ENCODE results near the gene CDC23.
"Not testable (repeated sequence)": the region's sequence is repeated elsewhere in the genome, so short reads cannot be mapped to it uniquely, and the experiment has no call there.

CDC23 gene, protein sequence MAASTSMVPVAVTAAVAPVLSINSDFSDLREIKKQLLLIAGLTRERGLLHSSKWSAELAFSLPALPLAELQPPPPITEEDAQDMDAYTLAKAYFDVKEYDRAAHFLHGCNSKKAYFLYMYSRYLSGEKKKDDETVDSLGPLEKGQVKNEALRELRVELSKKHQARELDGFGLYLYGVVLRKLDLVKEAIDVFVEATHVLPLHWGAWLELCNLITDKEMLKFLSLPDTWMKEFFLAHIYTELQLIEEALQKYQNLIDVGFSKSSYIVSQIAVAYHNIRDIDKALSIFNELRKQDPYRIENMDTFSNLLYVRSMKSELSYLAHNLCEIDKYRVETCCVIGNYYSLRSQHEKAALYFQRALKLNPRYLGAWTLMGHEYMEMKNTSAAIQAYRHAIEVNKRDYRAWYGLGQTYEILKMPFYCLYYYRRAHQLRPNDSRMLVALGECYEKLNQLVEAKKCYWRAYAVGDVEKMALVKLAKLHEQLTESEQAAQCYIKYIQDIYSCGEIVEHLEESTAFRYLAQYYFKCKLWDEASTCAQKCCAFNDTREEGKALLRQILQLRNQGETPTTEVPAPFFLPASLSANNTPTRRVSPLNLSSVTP

DNA sequence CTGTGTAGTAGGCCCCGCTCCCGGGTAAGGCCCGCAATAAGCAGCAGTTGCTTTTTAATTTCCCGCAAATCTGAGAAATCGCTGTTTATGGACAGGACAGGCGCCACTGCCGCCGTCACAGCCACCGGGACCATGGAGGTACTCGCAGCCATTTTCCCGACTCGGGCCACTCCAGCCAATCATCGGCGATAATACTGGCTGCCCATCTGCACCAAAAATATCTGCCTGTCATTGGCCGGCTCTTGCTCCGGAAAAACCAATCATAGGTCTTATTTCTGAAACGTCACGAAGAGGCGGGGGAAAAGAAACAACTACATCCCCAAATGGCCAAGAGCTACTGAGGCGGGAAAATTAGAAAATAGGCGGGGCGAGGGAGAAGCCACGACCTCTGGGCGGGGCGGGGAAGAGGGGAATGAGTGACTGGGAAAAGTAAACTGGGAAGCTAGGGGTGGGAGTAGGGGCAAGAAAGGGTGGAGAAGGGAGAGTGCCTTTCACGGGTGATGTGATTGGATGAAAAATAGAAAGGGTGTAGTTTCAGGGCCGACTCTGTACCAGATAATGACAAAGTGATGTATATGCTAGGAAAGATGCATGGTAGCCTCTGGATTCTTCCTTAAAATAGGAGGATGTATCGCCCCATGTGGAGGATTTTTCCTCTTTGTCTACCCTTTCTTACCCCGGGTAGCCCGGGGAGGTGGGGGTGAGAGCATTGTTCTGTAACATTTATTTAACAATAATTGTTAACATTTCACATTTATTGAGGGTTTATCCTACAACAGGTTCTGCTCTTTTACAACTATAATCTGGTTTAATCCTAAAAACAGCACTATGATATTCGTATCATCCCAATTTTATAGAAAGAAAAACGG is at the start of gene CDC23:
CDC23 (minus strand) TSS at position 163 of the 869 bp plus-strand sequence; CDS start at position 152, 11 bp downstream.
- DNase-seq: peak; percentile 96

DNA sequence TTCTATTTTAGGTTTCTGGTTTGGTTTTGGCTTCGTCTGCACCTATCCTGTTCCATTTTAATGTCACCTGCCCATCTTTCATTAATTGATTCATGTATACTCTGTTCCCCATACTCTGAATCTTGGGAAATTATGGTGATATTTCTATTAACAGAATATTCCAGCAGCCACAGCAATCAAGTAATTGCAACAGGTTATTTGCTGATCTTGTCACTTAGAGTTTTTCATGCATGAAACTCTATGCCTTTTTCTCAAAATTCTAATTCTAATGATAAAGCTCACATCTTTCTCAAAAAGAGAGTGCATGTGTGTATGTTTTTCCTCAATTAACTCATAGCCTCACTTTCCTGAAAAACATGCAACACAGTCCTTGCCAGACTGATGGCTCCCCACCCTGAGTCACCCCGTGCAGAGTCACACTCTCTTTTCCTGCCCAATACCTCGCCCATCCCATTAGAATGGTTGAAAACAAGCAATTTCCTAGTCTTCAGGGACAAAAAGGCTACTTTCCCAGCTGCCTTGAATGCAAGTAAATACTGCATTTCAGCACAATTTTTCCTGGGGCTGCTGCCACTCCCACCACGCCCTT is 45.7 kb upstream of the CDC23 start:
- DNase-seq: no peak

DNA sequence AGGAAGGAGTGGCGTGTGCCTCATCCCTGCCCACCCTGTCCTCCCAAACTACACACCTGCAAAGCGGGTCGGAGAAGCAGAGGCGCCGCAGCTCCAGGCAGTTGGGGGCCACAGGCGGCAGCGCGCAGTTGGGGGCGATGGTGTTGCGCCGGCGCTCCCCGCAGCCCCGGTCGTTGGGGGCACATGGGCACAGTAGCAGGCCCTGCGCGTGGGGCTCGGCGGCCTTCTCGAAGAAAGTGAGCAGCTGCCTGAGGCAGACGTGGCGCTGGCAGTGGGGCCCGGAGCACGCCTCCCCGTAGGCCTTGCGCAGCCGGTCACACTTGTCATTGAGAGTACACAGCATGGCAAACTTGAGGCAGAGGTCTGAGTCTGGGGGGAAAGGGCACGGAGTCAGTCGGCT is 44.5 kb upstream of the CDC23 start:
- DNase-seq: no peak

DNA sequence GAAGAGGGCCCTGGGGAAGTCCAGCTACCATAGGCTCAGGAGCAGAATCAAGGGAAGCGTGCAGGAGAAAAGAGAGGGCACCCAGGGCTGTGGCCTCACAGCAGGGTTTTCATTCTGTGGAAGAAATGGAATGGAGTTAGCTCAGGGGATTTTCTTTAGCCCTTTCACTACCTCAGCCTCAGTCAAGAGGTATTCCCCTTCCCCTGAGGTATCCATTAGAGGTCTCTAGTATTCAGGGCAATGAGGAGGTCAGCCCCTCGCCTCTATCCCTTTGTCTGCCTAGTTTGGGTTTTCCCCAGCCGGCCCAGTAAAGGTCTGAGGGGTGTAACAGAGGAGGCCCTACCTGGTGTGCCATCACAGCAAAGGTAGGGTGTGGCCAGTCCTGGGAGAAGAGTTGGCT is 39.8 kb upstream of the CDC23 start:
- DNase-seq: no peak

DNA sequence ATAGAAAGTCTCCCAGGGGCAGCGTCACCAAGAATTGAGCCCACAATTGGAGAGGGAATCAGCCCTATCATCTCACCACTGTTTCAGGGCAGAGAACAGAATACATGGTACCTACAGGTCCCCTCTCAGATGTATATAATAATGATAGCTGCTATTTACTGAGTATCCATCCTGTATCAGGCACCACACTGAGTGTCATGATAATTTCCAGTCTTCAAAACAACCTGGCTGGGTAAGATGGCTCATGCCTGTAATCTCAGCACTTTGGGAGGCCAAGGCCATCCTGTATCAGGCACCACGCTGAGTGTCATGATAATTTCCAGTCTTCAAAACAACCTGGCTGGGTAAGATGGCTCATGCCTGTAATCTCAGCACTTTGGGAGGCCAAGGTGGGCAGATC is 34.7 kb upstream of the CDC23 start:
- DNase-seq: not testable (repeated sequence)

DNA sequence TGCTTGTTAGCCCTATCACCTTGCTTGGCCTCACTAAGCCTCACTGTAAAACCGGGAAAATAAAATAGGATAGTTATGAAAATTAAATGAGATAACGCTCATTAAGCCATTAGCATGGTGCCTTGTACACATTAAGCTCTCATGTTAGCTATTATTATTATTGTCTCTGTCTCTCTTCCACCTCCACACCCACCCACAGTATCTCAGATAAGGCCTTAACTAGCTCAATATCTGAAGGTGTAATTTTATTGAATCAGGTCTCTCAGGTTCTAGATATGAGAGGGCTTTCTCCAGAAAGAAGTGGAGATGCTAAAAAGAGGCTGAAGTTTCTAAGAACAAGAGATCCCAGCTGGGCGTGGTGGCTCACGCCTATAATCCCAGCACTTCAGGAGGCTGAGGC is 33.7 kb upstream of the CDC23 start:
- no peak for DNase-seq

DNA sequence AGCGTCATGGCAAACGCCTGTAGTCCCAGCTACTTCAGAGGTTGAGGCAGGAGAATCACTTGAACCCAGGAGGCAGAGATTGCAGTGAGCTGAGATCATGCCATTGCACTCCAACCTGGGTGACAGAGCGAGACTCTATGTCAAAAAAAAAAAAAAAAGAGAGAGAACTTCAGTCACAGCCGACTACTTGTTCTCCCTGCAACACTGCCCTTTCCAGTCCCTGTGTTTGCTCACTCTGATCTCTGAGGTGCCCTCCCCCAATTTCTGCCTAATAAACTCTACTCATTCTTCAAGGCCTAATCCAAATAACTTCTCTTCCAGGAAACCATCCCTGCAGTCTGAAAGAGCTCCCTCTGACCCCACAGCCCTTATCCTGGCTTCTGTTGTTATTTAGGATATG is 33.2 kb upstream of the CDC23 start:
- no peak for DNase-seq

DNA sequence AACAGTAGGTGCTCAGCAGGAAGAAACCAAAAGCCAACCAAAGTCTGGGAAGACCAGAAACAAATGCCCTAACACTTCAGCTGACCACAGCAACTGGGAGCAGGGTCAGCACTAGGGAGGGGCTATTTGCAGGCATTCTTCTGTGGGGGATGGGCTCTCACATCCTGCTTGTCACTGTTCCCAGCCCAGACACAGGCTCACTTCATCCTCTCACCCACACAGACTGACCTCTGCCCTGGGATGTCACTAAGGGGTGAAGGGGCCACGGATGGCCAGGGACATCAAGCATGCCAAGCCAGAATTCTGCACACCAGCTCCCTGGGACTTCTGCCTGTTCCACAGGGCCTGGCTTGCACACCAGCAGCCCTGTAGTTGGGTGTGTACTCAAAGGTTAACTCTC is 32.6 kb upstream of the CDC23 start:
- DNase-seq: no peak

DNA sequence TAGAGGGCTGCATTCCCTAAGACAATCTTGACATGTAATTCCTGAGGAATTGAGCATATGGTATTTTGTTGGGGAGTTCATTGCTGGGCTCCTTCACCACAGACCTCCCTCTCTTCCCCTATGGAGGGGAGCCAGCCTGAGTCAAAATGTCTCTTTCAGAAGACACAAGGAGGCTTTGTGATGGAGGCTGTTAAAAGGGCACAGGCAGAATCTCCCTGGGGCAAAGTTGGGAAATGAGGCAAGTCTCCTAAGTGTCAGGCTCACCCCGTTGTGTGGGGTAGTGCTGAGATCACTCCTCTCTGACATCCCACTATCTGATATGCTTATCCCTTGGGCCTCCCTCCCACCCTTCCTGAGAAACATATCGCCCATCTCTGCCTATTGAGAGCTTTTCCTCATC is 30.7 kb upstream of the CDC23 start:
- no peak for DNase-seq

DNA sequence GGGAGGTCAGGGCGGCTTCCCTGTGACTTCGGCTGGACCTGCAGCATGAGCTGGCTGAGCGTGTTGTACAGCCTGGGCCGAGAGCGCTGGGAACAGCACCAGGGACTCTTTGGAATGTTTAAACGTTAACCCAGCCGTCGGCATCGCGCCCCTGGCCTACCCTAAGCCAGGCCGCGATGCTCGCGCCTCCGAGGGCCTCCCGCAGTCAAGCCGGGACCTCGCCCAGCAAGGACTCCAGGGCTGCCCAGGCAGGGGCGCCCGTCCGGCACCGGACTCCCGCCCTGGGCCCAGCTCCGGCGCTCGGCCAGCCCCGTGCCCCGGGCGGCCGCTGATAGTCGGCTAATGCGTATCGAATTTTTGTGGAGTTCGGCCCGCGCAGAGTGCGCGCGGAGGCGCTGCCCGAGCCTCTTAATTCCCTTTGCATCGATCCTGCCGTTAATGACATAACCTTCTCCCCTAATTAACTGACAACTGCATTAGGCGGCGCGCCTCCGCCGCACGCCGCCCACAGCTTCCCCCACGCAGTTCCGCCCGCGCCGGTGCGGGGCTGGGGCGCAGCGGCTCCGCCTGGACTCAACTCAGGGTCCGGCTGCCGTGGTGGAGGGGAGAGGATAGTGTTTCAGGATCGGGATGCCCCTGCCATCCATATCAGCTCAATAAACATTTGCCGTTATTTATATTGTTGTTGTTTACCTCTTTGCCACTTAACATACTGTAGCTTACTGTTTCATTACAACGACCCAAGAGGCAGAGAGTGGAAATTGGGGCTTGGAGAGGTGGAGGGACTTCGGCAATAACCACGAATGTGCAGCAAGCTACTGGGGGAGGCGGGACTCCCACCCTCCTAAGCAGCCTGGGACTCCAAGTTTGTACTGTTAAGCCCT is 28.8 kb upstream of the CDC23 start:
- DNase-seq: no peak

DNA sequence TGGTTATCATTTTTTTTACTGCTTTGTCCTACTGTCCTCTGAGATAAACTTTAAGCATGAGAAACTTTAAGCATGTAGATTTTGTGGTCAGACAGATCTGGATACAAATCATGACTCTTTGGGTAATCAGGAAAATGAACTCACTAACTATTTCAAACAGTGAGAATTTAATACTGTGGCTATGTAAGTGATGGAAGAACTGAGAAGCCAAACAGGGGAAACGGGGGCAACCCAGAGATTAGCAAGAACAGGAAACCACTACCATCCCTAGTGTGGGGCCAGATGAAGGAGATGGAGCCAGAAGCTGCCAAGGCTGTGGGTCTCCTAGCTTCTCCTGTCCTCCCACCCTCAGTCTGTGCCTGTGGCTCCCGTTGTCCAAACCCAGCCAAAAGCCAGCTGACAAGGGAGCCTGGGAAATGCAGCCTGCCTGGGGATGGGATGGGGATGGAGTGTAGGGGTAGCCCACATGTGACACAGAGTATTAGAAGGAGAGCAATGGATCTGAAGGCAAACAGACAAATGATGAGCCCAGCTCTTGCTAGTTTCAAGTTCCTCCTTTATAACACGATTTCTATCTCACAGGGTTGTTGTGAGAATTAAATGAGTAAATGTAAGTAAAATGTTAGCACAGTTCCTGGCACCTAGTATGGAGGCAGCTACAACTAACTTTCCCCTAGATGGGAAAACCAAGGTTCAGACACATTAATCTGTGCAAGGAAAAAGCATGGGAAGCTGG is 27.7 kb upstream of the CDC23 start:
- DNase-seq: no peak

DNA sequence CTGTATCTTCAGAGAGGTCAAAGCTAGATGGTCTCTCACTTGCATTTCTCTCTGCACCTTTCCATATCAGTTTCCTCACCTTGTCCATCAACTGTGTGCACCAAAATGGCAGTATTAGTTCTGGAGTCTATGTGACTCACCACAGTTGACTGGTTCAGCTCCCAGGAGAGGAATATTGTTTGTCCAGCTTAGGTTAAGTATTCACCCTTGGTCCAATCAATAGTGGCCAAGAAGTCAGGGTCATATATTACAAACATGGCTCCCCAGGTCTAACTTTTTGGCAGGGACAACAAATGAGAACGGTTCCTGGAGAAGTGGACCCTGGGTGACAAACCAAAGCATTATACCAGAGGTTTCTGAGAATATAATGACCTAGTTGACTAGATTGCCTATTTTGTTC is 24.9 kb upstream of the CDC23 start:
- DNase-seq: no peak

DNA sequence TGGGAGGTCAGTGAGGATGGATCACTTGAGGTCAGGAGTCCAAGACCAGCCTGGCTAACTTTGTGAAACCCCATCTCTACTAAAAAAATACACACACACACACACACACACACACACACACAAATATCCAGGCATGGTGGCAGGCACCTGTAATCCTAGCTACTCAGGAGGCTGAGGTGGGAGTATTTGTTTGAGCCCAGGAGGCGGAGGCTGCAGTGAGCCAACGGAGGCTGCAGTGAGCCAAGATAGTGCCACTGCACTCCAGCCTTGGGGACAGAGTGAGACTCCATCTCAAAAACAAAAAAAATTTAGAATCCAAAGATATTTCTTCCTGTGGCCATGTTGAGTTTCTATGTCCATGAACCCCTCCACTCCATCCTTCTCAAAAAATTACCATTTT is 21.5 kb upstream of the CDC23 start:
- DNase-seq: no peak

DNA sequence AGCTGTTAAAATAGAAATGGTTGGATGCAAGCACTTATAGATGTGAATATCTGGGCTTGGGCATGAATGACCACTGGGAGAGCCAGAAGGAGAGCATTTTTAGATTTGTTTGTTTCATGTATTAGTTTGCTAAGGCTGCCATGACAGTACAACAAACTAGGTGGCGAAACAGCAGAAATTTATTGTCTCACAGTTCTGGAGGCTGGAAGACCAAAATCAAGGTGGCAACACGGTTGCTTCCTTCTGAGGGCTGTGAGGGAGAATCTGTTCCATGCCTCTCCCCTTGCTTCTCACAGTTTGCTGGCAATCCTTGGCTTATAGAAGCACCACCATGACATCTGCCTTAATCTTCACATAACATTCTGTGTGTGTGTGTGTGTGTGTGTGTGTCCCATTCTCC is 20.2 kb upstream of the CDC23 start:
- no peak for DNase-seq

DNA sequence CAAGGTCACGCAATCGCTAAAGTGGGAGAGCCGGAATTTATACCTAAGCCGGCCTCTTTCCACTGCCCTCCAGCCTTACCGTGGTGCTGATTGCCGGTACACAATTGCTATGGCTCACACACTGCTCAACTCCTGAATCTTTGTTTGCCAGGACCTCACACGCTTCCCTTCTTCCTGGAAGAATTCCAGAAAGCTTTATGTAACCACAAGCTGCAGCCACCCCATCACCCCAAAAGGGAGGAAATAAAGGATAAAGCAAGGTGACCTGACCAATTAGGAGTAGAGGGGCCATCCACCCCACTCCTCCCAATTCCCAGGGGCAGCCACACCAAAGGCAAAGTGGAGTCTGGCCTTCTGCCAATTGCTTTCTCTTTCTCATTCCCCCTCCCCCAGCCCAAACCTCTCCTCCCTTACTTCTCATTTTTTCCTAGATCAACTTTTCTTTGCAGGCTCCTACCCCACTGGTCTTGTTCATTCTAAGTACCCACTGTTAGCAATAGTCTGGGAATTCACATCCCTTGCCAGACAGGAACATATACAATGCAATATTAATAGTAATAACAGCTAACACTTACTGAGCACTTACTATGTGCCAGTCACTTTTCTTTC is 18.0 kb upstream of the CDC23 start:
- peak; percentile 43 for DNase-seq

DNA sequence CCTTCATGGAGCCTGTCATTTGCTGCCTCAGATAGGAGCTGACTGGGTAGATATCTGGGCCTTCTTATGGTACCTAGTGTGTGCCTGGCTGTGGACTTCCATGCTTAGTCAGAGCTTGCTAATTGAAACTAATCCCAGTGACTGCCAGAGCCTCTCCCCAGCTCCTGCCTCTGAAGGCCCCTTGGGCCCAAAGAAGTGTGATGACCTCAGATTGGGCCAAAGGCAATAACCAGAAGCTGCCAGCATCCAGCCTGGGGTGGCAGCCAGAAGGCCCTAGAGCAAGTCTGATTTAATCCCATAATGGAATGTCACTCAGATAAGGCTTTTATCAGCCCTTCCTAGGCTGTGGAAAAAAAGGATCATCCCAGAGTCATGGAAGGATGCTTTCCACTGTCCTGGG is 17.1 kb upstream of the CDC23 start:
- no peak for DNase-seq

DNA sequence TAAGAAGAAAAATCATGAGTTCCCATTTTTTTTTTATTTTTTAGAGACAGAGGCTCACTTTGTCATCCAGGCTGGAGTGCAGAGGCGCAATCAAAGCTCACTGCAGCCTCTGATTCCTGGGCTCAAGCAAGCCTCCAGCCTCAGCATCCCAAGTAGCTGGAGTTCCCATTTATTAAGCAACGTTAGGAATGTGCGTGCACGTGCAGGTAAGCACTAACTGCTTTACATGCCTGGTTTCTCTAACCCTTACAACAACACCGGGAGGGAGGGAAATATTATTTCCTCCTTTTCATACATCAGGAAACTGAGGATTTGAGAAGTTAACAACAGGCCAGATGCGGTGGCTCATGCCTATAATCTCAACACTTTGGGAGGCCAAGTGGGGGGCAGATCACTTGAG is 16.3 kb upstream of the CDC23 start:
- DNase-seq: no peak

DNA sequence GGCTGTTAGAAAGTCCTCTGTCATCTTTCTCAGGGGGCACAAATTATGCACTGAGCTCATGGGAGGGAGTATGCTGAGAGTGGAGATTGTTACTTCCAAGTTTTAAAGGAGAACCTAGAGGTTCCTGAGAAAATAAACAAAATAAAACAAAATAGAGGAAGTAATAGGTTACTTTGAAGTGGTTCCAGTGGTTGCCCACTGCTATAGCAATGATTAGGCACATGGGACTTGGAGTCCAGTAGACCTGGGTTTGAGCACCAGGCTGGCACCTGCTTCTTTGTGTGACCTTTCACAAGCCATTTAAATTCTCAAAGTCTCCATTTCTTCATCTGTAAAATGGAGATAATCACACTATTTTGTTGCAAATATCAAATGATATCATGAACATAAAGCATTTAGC is 13.8 kb upstream of the CDC23 start:
- no peak for DNase-seq

DNA sequence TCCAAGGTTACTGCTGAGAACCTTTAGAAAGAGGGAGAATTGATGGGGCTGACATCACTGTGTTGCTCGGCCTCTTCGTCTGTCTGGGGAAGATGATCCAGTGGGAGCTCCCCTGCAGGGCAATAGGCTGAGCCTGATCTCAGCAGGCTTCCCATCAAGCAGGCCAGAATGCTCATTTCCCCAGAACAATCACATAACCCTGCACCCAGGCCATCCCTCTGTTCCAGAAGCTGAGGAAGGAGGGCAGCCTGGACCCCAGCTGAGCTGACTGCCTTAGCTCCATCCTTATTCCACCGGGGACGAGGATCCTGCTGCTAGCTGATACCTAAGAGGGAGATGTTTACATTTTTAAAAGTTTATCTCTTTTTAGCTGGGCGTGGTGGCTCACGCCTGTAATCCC is 11.6 kb upstream of the CDC23 start:
- no peak for DNase-seq

DNA sequence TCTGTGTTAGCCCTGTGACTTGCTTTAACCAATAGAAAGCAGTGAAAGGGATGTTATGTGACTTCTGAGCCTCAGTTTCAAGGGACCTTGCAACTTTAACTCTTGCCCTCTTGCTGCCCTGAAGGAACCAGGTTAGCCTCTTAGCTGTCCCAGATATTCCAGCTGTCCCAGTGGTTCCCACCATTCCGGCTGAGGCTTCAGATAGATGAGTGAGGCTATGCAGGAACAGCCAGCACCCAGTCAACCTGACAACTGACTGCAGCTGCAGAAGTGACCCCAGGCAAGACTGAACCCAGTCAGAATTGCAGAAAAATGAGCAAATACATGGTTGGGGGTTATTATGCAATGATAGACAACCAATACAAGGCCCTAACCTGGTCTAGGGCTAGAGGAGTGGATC is 10.4 kb upstream of the CDC23 start:
- no peak for DNase-seq

DNA sequence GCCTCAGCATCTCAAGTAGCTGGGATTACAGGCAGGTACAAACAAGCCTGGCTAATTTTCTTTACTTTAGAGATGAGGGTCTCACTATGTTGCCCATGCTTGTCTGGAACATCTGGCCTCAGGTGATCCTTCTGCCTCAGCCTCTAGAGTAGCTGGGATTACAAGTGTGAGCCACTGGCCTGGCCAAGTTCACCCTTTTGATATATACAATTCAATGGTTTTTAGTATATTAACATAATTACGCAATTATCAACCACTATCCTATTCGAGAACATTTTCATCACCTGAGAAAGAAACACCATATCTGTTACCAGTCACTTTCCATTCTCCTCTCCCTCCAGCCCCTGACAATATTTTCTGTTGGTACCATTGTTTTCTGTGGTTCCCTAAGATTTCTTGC is 3.7 kb upstream of the CDC23 start:
- no peak for DNase-seq

Measured in NCI-H2029 treated with DMSO at 0.1 percent for 48 hours (cell line).